Breast epithelium (tissue), 4 donors: ENCODE results near the gene DOCK10. TPM values are rescaled to one million over a fixed set of nuclear protein-coding genes. Genes with fewer than 3 reads are reported as not detected.

Source experiments
- DNase-seq, 2 donors: peaks; one replicate each; pipeline ENCODE4 v3.0.0-alpha.2; 2019; ENCODE audit warnings: low spot score in 2 of 2
- H3K27ac ChIP-seq, 2 donors: fragments of 200-600 bp; sonication (generic) in 1 of 2; one replicate each; pipeline ENCODE4 v1.5.1; 2016 to 2019; ENCODE audit warnings: mild to moderate bottlenecking in 1 of 2
- H3K27me3 ChIP-seq, 2 donors: fragments of 200-600 bp; sonication (generic) in 1 of 2; one replicate each; pipeline versions ENCODE4 v1.5.1 to v1.6.0; 2017 to 2019; ENCODE audit warnings: control low read depth in 1 of 2, mild to moderate bottlenecking in 1 of 2
- H3K36me3 ChIP-seq: fragments of 200-600 bp; one replicate; pipeline ENCODE4 v1.5.1; 2019
- H3K4me1 ChIP-seq, 2 donors: fragments of 200-600 bp; sonication (generic); one replicate each; pipeline ENCODE4 v1.5.1; 2016 to 2019; ENCODE audit warnings: control low read depth in 1 of 2
- H3K4me3 ChIP-seq, 3 donors: fragments of 200-600 bp; sonication (generic); 1 replicate in 2 of 3; 2 replicates in 1 of 3; pipeline ENCODE4 v1.5.1; 2016 to 2019; ENCODE audit warnings: mild to moderate bottlenecking in 3 of 3, moderate library complexity in 2 of 3
- H3K9me3 ChIP-seq, 2 donors: fragments of 200-600 bp; sonication (generic) in 1 of 2; one replicate each; pipeline ENCODE4 v1.5.1; 2016 to 2019; ENCODE audit warnings: control low read depth in 1 of 2
- CTCF ChIP-seq, 3 donors: fragments of 450-650 bp; IDR thresholded peaks; one replicate each; pipeline ENCODE4 v1.5.1; 2016 to 2017; ENCODE audit warnings: antibody characterized with exemption in 3 of 3, mild to moderate bottlenecking in 3 of 3, moderate library complexity in 3 of 3
- POLR2A ChIP-seq: fragments of 450-650 bp; IDR thresholded peaks from one replicate; pipeline ENCODE4 v1.6.1; 2016; ENCODE audit warnings: antibody characterized with exemption, mild to moderate bottlenecking, moderate library complexity
- POLR2AphosphoS5 ChIP-seq, 3 donors: sonication (generic); formaldehyde crosslinking; IDR thresholded peaks; one replicate each; pipeline ENCODE4 v1.6.1; 2017; ENCODE audit warnings: antibody characterized with exemption in 3 of 3
- intact Hi-C: fragments of 100-400 bp; cut with DNase I; formaldehyde crosslinking; loops from one replicate; pipeline ENCODE4 v1.15.1; 2023; ENCODE audit warnings: low total_unique reads
- total RNA-seq, 3 donors: library from RNA; depleted of rRNA; stranded (reverse); fragments of >200 nt; gene quantifications; one replicate each; pipeline ENCODE4 v1.1.0, GENCODE V29; 2016

Gene DOCK10
- total RNA-seq, 3 donors from 2014 or later: 13.8 to 23.9 (median 15.4) TPM

- Histone ChIP-seq H3K27ac (no peak overlapping the region), H3K4me3 (no peak overlapping the region), H3K27me3 (no peaks in the 10 kb centered on the region), H3K36me3 (no peaks in the 10 kb centered on the region), H3K9me3 (no peaks in the 10 kb centered on the region), H3K4me1 (no peaks in the 10 kb centered on the region)
- intact Hi-C loops: no loop called here
- no peak for DNase-seq
- TF ChIP-seq CTCF (IDR thresholded peaks at IDR 0.05) (no peak), POLR2AphosphoS5 (IDR thresholded peaks at IDR 0.05) (no peak), POLR2A (no peak)
Observed at GRCh38 chr2:224999754-225000153, 42.5 kb downstream of the DOCK10 start.

DNA sequence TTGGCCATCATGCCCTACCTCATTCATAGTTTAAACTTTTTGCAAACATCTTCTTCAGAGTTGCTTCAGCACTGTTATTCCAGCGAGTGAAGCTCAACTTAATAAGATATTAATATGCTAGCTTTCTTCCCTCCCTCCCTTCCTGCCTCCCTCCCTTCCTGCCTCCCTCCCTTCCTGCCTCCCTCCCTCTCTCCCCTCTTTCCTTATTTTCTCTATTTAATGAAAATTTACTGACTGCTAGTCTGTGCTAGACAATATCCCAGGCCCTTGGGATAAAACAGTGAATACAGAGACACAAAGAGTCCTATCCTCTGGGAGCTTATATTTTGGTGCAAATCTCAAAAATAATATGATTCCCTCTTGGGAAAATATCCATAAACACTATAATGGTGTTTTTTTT, 42.9 kb downstream of the DOCK10 start:
- H3K9me3 ChIP-seq: no peaks in the 10 kb centered on the region
- H3K4me3 ChIP-seq: no peak overlapping the region
- no peaks in the 10 kb centered on the region for H3K36me3 ChIP-seq
- no peak for DNase-seq
- no peak for TF ChIP-seq POLR2AphosphoS5 (IDR thresholded peaks at IDR 0.05)
- H3K27ac ChIP-seq: peak overlapping the region in 1 of 2 donors; percentile 40
- no peaks in the 10 kb centered on the region for H3K4me1 ChIP-seq
- no peaks in the 10 kb centered on the region for H3K27me3 ChIP-seq
- intact Hi-C loops: no loop called here

GRCh38 chr2:224997802-224998201, 44.5 kb downstream of the DOCK10 start:
- no peak for DNase-seq
- Histone ChIP-seq H3K9me3 (no peaks in the 10 kb centered on the region), H3K4me1 (no peaks in the 10 kb centered on the region), H3K27me3 (no peaks in the 10 kb centered on the region), H3K27ac (peak overlapping the region in 1 of 2 donors; percentile 40), H3K4me3 (no peak overlapping the region), H3K36me3 (no peaks in the 10 kb centered on the region)
- intact Hi-C loops: no loop called here
- TF ChIP-seq POLR2AphosphoS5 (IDR thresholded peaks at IDR 0.05) (no peak), CTCF (IDR thresholded peaks at IDR 0.05) (no peak), POLR2A (no peak)

- Histone ChIP-seq H3K9me3 (no peaks in the 10 kb centered on the region), H3K27me3 (no peaks in the 10 kb centered on the region), H3K36me3 (no peaks in the 10 kb centered on the region), H3K4me1 (no peaks in the 10 kb centered on the region), H3K4me3 (no peak overlapping the region), H3K27ac (no peak overlapping the region)
- no peak for DNase-seq
- intact Hi-C loops: no loop called here
- TF ChIP-seq POLR2A: no peak
- no peak for TF ChIP-seq CTCF (IDR thresholded peaks at IDR 0.05)
- no peak for TF ChIP-seq POLR2AphosphoS5 (IDR thresholded peaks at IDR 0.05)
Observed at GRCh38 chr2:224995419-224995818, 46.8 kb downstream of the DOCK10 start.

GRCh38 chr2:224994242-224994823, 47.9 kb downstream of the DOCK10 start:
- Histone ChIP-seq H3K36me3 (no peaks in the 10 kb centered on the region), H3K4me3 (no peak overlapping the region), H3K4me1 (no peaks in the 10 kb centered on the region), H3K9me3 (no peaks in the 10 kb centered on the region), H3K27me3 (no peaks in the 10 kb centered on the region), H3K27ac (no peak overlapping the region)
- DNase-seq: no peak
- intact Hi-C loops: no loop called here
- TF ChIP-seq CTCF (IDR thresholded peaks at IDR 0.05): no peak
- no peak for TF ChIP-seq POLR2A
- no peak for TF ChIP-seq POLR2AphosphoS5 (IDR thresholded peaks at IDR 0.05)

DNA sequence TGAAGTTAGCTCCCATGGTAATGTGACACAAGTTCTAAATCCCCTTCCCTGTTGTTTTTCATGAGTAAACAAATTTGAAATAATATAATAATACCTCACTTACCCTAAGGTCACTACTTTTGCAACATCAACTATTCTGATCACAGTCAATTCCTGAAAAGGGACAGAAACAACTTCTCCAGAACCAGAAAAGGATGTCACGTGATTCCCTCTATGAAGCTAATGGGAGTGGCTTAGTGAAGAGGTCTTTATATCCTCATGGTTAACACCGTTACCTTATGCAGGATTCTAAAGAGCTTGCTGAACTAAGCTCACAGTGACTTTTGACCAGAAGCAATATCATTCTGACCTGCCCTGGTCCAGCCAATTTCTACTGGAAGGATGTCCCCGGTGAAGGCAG, 51.6 kb downstream of the DOCK10 start:
- intact Hi-C loops: no loop called here
- no peak overlapping the region for H3K27ac ChIP-seq
- H3K36me3 ChIP-seq: no peaks in the 10 kb centered on the region
- H3K27me3 ChIP-seq: no peaks in the 10 kb centered on the region
- H3K9me3 ChIP-seq: no peaks in the 10 kb centered on the region
- H3K4me1 ChIP-seq: no peaks in the 10 kb centered on the region
- no peak for DNase-seq
- H3K4me3 ChIP-seq: no peak overlapping the region
- no peak for TF ChIP-seq POLR2A
